CD4-positive, alpha-beta T cell treated with Interleukin-2 at 100 ng/mL for 4 hours (primary cell): Measurements from ENCODE around the gene ANKMY1.

ENCODE experiments used
- DNase-seq: peaks from one replicate; pipeline ENCODE4 v3.0.0-alpha.2; 2020; ENCODE audit warnings: low spot score

Gene ANKMY1

GRCh38 chr2:240459401-240460252, 98.2 kb downstream of the ANKMY1 start:
- DNase-seq = no peak

GRCh38 chr2:240458900-240459391, 98.8 kb downstream of the ANKMY1 start:
- no peak for DNase-seq

- DNase-seq = no peak
Measured at GRCh38 chr2:240458044-240458899, 99.5 kb downstream of the ANKMY1 start.

GRCh38 chr2:240457223-240458043, 100.4 kb downstream of the ANKMY1 start:
- DNase-seq = no peak

- DNase-seq = no peak
Measured at GRCh38 chr2:240456447-240457222, 101.2 kb downstream of the ANKMY1 start.

GRCh38 chr2:240455647-240456446, 101.9 kb downstream of the ANKMY1 start:
- no peak for DNase-seq

GRCh38 chr2:240455272-240455646, 102.5 kb downstream of the ANKMY1 start:
- no peak for DNase-seq

GRCh38 chr2:240454106-240454901, 103.5 kb downstream of the ANKMY1 start:
- DNase-seq = no peak

GRCh38 chr2:240453461-240454105, 104.2 kb downstream of the ANKMY1 start:
- no peak for DNase-seq

- DNase-seq = no peak
Measured at GRCh38 chr2:240452462-240453256, 105.1 kb downstream of the ANKMY1 start.

GRCh38 chr2:240451791-240452461, 105.9 kb downstream of the ANKMY1 start:
- DNase-seq = no peak

- no peak for DNase-seq
Measured at GRCh38 chr2:240451108-240451611, 106.6 kb downstream of the ANKMY1 start.

- no peak for DNase-seq
Measured at GRCh38 chr2:240450532-240451107, 107.2 kb downstream of the ANKMY1 start.

GRCh38 chr2:240449764-240450531, 107.8 kb downstream of the ANKMY1 start:
- DNase-seq = no peak

- DNase-seq = no peak
Measured at GRCh38 chr2:240448387-240449274, 109.2 kb downstream of the ANKMY1 start.
